GM19463 (cell line): ENCODE results near the gene HNF1B.
A peak's percentile ranks its signal among the peaks of the same experiment; 100 is the strongest.

Source experiments
- ATAC-seq: cut with Tn5 transposase; IDR thresholded peaks from one replicate; pipeline ENCODE4 v1.9.1; 2021; ENCODE audit warnings: mild to moderate bottlenecking, moderate library complexity; ENCODE audit not compliant: unreplicated experiment

Gene HNF1B

DNA sequence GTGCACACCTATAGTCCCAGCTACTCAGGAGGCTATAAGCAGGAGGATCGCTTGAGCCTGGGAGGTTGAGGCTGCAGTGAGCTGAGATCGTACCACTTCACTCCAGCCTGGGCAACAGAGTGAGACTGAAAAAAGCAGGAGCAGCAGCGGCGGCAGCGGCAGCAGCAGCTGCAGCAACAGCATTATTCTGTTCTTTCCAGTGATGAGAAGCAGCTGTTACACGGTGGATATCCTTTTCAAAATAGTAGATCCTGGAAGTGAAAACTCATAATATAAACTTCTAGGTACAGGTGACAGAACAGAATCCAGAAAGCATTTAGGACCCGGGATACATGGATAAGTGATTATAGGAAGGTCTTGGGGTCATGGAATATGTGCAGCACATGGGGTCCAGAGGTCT is 17.8 kb upstream of the HNF1B start:
- ATAC-seq: no peak

DNA sequence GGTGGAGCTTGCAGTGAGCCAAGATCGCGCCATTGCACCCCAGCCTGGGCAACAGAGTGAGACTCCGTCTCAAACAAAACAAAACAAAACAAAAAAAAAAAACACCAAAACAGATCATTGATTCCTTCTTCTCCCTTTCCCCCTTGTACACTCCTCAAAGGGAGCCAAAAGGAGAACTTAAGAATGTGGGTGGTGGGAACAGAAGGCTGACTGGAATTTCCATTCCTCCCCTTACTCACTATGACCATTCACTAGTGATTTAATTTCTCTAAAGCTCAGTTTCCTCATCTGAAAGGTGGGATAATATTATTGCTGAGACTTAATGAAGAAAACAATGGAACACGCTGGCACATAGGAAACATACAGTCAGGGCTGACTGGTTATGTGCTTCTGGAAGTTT is 17.1 kb upstream of the HNF1B start:
- ATAC-seq: no peak

DNA sequence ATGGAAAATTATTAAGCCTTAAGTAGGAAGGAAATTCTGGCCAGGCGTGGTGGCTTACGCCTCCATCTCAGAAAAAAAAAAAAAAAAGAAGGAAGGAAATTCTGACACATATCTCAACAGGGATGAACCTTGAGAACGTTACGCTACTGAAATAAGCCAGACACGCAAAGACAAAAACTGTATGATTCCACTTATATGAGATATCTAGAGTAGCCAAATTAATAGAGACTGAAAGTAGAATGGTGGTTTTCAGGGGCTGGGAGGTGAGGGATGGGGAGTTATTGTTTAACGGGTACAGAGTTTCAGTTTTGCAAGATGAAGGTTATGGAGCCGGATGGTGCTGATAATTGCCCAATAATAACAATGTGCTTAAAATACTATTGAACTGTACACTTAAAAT is 16.2 kb upstream of the HNF1B start:
- peak; percentile 58 for ATAC-seq

DNA sequence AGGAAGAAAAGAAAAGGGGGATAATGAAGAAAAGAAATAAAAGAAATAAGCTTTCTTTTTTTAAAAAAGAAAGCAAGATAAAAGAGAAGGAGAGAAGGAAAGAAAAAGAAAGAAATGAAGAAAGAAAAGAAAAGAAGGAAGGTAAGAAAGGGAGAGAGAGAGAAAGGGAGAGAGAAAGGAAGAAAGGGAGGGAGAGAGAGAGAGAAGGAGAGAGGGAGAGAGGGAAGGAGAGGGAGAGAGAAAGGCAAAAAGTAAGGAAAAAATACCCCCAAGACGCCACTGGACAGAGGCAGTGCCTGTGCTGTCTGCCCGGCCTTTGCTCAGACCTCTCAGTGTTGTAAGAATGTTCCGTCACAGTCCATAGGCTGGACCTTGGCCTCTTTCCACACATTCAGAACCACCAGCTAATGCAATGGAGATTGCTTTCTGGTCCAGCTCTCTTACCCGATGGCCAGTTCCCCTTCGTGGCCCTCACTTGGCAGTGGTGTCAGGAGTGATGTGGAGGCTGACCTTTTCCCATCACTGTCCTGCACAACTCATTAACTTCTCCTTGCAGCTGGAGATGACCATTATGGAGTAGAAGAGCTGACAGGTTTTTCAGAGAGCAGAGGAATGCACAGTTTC is 14.3 kb upstream of the HNF1B start:
- ATAC-seq: no peak

DNA sequence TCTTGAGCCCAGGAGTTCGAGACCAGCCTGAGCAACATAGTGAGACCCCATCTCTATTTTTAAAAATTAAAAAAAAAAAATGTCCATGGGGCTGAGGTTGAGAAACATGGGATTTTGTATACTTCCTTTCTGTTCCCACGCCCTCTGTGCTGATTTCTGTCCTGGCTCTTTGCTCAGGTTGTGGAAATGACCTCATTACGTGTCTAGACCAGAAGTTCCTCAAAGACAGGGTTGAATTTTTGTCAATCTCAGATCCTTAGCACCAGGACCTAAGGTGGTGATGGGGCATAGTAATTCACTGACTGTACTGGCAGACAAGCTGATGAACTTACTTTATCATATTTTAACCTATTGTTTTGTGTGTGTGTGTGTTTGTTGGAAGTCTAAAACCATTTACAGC is 11.2 kb upstream of the HNF1B start:
- ATAC-seq: no peak

DNA sequence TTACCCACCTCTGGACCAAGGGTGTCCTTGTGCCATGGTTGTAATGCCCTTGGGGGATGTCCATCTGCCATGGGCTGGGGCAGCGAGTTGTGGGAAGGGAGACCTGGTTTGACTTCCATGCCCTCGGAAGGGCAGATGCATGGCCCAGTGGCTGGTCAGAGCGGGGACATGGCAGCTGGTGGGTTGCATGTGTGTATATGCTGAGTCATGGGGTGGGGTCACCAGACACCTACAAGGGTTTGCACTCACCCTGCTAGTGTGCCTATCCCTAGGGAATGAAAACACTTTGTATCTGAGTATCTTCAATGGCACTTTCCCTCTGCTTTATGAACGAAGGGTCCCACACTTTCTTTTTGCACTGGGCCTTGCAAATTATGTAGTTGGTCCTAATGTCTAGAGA is 10.6 kb upstream of the HNF1B start:
- no peak for ATAC-seq

DNA sequence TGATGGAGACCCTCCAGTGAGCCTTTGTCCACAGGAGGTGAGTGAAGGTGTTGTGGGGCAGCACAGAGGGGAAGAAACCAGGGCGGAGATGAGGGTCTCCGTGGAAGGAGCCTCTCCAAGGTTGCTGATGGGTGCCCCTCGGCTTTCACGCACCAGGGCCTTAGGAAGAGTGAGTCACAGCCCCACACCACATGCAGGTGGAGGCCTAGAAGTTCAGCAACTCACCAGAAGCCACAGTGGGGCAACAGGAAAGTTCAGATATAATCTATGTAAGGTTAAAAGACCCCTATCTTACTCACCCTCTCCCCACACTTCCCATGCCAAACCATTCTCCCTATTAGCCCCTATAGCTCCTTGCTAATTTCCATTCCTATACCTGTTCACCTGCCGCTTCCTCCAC is 9.5 kb upstream of the HNF1B start:
- no peak for ATAC-seq

DNA sequence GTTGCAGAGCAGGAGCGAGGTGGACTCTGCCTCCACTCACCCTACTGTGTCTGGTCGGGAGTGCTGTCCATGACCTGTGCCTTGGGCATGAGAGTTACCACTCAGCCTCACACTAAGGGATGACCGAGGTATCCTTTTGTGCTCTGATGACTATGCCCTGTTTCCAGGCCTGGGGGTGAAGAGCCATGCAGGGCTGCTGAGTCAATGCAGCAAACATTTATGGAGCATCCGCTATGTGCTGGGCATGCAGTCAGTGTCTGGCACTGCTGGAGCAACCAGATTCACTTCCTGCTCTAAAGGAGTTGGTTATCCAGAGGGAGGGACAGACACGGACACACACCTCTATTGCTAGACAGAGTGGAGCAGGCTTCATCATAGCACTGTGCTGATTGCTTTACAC is 7.6 kb upstream of the HNF1B start:
- ATAC-seq: no peak

DNA sequence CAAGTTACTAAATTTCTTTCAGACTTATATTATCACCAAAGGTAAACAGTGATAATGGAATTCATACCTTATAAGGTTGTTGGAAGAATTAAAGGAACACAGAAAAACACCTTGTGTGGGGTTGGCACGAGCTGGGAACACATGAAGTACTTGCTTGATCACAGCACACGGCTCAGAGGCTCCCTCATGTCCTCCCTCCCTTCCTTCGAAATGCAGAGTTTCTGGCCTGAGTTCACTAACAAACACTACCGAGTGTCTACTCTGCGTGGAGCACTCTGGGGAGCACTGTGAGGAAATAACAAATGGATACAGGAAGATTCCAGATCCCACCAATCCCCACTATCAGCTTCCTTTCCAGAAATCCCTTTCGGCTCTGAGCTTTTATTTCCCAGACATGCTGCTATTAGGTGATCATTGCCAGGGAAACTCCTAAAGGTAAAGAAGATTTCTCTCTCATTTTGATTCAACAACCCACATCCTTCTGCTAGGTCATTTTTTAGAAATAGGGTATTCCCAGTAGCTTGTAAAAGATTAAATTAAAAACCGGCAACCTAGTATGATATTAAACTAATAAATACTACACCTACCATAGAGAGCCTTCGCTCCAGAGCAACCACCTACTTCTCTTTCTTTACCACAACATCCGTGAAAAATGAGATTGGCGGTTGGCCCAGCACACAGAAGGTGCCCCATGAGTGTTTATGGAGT is 6.1 kb upstream of the HNF1B start:
- no peak for ATAC-seq

DNA sequence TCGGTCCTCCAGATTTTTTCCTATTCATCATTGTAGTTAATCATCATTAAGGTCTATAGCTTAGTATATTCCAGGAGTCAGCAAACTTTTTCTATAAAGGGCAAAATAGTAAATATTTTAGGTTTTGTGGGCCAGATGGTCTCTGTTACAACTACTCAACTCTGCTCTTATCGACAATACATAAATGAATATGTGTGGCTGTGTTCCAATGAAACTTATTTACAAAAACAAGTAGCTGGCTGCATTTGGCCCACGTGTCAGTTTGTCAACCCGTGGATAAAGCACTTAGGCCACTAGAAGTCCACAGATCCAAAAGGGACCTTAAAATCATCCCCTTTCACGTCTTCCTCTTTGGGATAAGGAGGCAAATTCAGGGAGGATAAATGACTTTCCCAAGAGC is 5.4 kb upstream of the HNF1B start:
- no peak for ATAC-seq

DNA sequence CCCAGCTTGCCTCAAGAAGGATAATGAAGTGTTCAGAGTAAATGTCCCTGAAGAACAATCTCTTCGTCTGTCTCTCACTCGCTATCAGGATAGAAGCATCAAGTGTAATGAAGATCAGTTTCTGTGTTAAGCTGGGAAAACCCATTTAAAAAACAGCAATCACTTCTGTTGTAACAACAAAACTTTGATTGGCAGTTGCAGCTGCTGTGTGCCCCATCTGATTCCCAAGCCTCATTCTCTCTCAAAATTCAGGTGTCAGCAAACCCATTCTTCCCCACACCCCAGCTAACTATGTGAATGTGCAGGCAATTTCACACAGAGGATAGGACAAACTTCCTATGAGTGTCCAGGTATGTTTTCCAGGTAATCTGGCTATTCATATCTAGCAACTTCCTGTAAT is 2.4 kb upstream of the HNF1B start:
- no peak for ATAC-seq

DNA sequence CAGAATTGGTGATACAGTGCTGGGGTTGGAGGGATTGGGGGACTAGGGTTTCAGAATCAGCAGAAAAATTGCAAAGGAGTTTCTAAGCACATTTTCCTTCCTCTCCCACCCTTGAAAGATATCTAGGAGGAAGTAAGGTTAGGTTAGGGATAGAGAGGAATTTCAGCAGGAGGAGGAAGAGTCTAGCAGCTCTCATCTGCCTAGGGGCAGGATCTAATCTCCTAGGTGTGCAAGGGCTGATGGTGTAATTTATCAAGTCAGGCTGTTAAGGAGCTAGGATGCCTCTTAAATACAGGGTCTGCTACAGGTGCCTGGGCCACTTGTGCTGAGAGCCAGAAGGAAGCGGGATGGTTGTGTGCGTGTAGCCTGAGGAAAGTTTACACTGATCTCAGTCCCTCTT is 1.8 kb upstream of the HNF1B start:
- ATAC-seq: no peak

DNA sequence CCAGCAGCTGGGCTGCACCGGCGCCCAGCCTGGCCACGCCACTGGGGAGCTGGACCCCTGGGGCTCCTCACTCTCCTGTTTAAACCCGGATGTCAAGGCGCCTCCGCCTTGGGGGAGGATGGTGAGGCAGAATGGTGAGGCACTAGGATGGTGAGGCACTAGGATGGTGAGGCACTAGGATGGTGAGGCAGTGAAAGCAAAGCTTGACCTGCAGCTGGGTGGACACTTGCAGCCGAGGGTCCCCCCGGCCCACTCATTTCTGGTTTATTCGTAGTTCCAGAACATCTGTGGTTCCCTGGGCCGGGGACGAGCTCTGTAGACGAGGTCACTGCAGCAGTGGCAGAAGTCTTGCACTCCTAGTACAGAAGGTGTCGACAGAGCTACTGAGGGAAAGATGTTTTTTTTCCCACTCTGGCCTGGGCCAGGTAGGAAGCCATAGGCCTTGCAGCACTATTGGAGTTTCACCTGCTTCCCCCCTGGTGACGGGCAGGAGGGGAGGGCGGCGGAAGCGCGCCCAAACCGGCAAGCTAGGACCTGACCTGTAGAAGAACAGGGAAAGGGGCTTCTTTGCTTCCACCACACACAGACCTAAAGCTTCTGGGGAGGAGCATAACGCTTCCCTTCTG is 1.1 kb upstream of the HNF1B start:
- ATAC-seq: no peak

DNA sequence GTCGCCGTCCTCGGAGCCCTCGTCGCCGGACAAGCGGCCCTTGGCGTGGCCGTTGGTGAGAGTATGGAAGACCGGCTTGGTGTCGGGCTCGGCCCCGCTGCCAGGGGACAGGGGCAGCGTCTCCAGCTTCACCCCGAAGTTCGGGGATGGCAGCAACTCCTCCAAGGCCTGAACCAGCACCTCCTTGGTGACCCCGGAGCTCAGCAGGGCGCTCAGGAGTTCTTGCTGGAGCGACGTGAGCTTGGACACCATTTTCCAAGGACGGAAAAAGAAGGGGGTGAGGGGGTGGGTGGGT is 279 bp downstream of the HNF1B start:
- ATAC-seq: peak; percentile 3

DNA sequence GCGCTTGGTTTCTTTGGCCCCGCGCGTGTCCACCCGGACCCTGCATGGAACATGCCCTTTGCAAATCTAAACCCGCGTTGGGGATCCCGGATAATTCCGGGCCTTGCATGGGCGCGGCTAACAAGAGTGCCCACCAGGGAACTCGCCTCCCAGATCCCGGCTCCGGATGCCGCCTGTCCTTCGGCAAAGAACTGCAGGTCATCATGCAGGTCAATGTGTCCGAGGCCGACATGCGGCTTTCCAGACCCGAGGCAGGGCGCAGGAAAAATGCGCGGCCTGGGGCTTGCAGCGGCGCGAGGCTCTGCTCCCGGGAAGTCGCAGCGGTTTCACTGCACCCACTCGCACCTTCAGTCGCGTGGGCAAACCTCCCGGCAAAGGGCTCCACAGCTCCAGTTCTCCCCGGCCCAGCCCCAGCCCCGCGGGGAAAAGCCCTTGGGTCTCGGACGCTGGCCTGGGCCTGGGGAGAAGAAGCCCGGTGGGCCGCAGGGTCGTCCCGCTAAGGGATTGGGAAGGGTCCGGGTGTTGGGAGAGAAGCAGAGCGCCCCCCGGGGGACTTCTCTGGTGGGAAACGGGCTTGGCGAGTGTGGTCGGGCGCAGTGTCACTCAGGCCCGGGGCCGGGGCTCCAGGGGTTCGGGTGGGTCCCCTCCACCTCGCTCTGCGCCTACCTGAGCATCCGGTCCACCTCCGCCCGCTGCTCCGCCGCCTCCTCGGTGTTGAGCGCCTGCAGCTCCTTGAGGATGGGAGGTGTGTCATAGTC is 805 bp downstream of the HNF1B start:
- ATAC-seq: peak; percentile 17

DNA sequence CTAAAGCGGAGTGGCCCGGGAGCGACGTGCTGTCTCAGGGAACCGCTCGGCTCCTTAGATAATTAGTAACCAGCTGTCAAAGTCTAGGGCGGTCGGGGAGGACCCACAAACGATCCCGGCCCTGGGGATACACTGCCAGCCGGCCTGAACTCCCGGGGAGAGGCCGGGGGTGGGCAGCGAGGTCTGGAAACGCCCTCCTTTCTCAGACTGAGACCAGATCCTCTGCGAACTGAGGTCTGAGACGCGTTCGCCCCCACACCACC is 1.3 kb downstream of the HNF1B start:
- ATAC-seq: no peak

DNA sequence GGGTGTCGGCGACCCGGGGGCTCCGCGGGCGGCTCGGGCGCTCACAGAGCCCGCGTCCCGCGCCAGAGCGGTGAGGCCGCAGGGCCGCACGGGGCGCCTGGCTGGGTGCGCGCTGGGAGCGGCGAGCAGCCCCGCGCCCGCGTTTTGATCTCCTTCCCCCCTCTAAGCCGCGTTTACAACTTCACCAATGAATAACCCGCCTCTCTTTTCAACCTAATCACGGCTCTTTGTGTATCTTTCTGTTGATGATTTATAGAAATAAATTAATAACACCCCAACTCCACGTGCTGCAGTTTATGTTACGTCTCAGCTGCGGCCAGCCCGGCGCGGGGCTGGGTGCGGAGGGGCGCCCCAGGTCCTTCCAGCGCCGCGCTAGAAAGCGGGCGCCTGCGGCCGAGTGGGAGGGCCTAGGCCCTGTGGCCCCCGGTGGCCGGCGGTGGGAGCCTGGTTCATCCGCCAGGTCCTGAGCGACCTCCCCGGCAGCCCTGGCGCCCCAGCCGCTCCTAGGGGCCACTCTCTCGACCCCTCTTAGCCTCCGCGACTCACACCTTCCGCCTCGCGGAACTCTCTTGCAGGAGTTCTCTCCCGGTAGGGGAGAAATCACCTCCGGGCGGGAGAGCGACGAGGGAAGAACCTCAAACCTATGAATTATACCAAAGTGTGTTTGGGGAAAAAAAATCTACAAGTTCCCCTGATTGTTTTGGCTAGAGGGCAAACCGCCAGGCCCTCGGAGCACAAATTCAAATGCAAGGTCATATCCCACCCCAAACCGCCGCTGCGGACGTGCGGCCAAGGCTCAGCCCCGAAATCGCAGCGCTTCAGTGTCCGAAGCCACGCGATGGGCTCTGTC is 1.9 kb downstream of the HNF1B start:
- ATAC-seq: no peak

DNA sequence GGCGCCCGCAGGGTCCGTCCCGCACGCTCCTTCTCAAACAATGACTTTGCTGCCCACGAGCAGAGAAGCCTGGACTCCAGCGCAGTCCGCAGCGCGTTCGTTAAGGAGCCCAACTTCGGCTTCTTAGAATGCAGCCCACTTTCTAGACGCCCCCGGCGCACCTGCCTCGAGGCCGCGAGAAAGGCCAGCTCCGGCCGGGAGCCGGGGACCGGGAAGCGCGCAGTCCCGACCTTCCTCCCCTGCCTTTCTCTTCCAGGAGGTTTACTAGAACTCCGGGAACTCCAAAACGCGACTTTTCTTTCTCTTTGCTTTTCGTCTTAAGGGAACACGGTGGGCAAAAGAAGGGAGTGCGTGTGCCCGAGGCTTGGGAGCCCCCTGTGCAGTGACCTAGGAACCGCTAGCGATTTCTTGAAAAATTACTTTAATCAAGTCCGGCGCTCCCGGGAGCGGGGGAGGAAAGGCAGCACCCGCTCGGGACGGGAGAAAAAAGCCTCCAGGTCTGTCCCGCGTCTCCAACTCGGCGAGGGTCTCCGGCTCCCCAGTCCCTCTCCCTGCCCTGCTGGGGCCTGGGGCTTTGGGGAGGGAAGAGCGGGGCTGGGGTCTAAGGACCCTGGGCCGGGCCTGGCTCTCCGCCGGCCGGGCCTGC is 2.6 kb downstream of the HNF1B start:
- no peak for ATAC-seq

DNA sequence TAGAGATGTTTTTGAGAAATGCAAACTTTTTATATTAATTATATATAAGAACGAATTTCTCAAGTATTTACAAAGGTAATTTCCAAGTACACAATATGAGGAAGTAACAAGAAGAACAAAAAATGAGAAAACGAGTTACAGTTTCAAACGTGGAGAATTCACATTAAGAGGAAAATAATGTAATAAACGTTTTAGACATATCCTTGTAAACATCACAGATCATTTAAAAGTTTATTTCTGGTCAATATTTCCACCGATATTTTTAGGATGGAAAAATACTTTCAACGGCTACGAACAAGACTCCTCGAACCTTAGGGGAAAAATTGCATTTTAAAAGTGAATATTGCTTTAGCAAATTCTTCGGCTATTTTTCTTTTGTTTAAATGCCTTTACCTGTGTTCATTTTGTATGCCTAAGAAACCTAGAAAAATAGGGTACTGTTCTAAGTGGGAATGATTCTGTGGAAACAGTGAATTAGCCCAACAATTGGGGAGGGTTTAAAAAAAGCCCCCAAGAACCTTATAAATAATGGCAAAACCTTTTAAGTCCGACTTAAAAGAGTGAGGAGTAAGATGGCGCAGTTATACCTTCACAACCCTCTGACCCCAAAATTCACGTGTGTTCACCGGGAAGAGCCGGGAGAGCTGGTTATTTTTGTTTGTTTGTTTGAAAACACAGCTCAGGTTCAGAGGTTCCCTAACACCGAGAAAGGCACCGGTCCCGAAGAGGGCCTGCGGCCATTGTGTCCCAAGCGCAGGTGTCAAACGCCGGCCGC is 3.3 kb downstream of the HNF1B start:
- no peak for ATAC-seq

DNA sequence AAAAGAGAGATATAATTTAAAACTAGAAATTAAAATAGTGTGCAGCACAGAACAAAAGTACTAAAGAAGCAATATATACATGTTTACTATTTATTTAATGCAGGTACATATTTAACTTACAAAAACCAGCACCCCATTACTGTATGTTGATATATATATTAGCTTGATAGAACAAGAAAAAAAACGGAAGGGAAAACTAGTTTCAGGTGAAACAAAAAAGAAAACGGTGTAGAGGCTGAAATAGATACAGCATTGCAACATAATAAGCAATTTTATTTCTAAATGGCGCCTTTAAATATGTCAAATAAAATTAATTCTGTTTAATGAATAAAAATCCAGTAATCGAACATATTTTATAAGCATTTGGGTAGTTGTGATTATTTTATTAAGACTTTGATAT is 3.9 kb downstream of the HNF1B start:
- no peak for ATAC-seq
